H1 (cell line): ENCODE results near the gene SPRED1. TPM values are rescaled to one million over a fixed set of nuclear protein-coding genes. Genes with fewer than 3 reads are reported as not detected.

ENCODE experiments used
- HDAC6 ChIP-seq: IDR thresholded peaks from one replicate; pipeline ENCODE4 v1.7.1; 2012; ENCODE audit warnings: low read depth, mild to moderate bottlenecking, inconsistent platforms, low read length, moderate library complexity
- PHF8 ChIP-seq: fragments of 200-600 bp; sonication (generic); conservative IDR thresholded peaks from 2 replicates; pipeline ENCODE4 v1.7.1; 2012; ENCODE audit warnings: low read depth, mild to moderate bottlenecking, inconsistent platforms, low read length, moderate library complexity
- polyA plus RNA-seq, 7 experiments: library from polyadenylated mRNA; depleted of rRNA in 3 of 7; stranded (reverse) in 5 of 7; unstranded in 2 of 7; fragments of >200 nt in 5 of 7; fragments of 200-250 nt in 2 of 7; gene quantifications; 1 replicate in 5 of 7; 2 replicates in 1 of 7; 4 replicates in 1 of 7; pipeline versions ENCODE4 v1.2.1 to v1.2.3, GENCODE V29; 2011 to 2013; ENCODE audit warnings: missing spikeins in 2 of 7, mixed read lengths in 2 of 7
- total RNA-seq: library from RNA; stranded (reverse); fragmentation: NEBNext Ultra II Directional; extraction: Animal tissue kit (Norgen Biotek cat#: 25700); gene quantifications from 2 replicates; pipeline ENCODE4 v1.2.1, GENCODE V29; 2021
- TF ChIP-seq, protein P1 (sequence below): IDR thresholded peaks from 2 replicates; pipeline ENCODE4 v1.6.1; 2011; ENCODE audit warnings: low read depth, mild to moderate bottlenecking, low read length; ENCODE audit not compliant: insufficient read depth

SPRED1 gene
- total and polyA plus RNA-seq, 2 of the 8 experiments (the other 6 are each of a cell fraction or from before 2014, with no cell fraction given), result 5.5 to 30.3 TPM

DNA sequence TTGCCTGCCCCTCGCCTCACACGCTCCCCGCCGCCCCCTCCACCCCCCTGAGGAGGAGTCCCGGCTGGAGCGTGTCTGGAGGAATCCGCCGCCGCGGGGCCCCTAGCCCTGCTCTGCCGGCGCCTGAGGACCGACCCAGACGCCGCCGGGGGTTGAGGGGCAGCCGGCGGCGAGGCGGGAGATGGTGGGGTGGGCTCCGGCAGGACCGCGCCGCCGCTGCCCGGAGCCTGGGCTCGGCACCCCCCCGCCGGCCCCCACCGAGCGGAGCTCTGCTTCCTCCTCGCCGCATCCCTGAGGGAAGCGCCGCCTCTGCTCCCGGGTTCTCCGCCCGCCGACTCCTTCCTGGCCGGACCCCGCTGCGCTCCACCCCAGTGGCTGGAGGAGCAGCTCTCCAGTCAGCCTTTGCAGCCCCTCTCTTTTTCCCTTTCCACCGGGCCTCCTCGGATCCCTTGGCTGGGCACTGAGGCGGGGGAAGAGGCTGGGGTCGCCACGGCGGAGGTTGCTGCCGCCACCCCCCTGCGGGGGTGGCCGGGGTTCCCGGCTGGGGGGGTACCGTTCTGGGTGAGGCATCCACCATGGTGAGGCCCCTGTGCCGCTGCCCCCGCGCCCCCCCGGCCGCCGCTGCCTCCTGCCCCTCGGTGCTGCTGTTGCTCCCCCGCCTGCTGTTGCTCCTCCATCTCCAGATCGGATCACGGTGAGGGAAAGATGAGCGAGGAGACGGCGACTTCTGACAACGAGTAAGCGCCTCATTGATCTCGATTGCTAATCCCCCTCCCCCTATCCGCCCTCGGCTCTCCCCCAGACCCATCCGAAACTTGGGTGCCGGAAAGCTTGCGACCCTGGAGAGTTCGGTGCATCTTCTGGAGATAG is at the start of gene SPRED1 (continued):
- TF ChIP-seq, protein P1, sequence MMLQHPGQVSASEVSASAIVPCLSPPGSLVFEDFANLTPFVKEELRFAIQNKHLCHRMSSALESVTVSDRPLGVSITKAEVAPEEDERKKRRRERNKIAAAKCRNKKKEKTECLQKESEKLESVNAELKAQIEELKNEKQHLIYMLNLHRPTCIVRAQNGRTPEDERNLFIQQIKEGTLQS, result no peak
- no peak for TF ChIP-seq HDAC6
- TF ChIP-seq PHF8, result no peak; the same call in 1 of the 2 replicates
